Measurements from ENCODE around the gene ADK. TPM values are rescaled to one million over a fixed set of nuclear protein-coding genes. Genes with fewer than 3 reads are reported as not detected.
A peak's percentile ranks its signal among the peaks of the same experiment; 100 is the strongest.

Gene ADK
- total and polyA plus RNA-seq, 8 donors, result 44.8 to 68.6 (median 57.5) TPM

DNA sequence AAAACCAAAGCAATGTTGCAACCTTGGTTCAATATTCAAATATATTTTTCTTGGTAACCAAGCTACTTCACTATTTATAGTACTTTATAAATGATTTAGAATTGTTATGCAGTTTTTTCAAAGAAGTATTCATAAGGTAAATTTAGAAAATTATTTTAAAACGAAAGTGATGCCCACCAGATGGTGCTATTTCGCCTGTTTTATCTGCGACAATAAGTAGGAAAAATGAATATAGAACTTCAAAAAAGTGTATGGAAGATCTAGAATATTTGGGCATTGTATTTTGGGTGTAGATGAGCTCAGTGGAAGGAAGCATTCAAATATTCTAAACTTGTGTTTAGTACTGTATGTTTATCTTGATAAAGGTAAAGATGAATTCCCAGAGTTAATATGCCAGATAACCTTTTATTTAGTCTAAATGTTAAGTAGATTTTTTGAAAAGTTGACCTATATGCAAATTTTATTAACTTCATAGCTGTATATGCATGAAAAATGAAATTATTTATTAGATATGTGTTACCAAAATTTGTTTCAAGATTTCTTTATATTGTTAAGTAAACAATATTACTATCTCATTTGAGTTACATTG is 93.2 kb downstream of the ADK start:
- DNase-seq (peak in 2 of 4 donors; percentile 43 to 67), ATAC-seq (no peak)
- TF ChIP-seq CTCF (IDR thresholded peaks at IDR 0.05), result peak in 1 of 2 donors; percentile 28
- intact Hi-C loops (cut with DNase I), result no loop called here
- Histone ChIP-seq H3K4me1 (peaks cover 0 to 4% of the 10 kb centered on the region in 2 donors), H3K36me3 (peaks cover 0 to 10% of the 10 kb centered on the region in 2 donors), H3K9me3 (no peaks in the 10 kb centered on the region), H3K27ac (no peak overlapping the region), H3K27me3 (no peaks in the 10 kb centered on the region), H3K4me3 (no peak overlapping the region)

GRCh38 chr10:74244807-74245206 is 93.8 kb downstream of the ADK start:
- intact Hi-C loops (cut with DNase I), result no loop called here
- Histone ChIP-seq H3K27ac (no peak overlapping the region), H3K4me3 (no peak overlapping the region), H3K36me3 (peaks cover 0 to 10% of the 10 kb centered on the region in 2 donors), H3K4me1 (no peaks in the 10 kb centered on the region), H3K9me3 (no peaks in the 10 kb centered on the region), H3K27me3 (no peaks in the 10 kb centered on the region)
- ATAC-seq, result no peak
- DNase-seq, result no peak
- TF ChIP-seq CTCF (IDR thresholded peaks at IDR 0.05), result no peak

GRCh38 chr10:74246495-74246894 is 95.5 kb downstream of the ADK start:
- ATAC-seq (no peak), DNase-seq (no peak)
- H3K27ac ChIP-seq, result no peak overlapping the region
- no peaks in the 10 kb centered on the region for H3K27me3 ChIP-seq
- no peaks in the 10 kb centered on the region for H3K9me3 ChIP-seq
- H3K4me1 ChIP-seq, result no peaks in the 10 kb centered on the region
- no peak overlapping the region for H3K4me3 ChIP-seq
- intact Hi-C loops (cut with DNase I), result no loop called here
- TF ChIP-seq CTCF (IDR thresholded peaks at IDR 0.05), result no peak
- H3K36me3 ChIP-seq, result peaks cover 0 to 10% of the 10 kb centered on the region in 2 donors

- ATAC-seq, result no peak
- intact Hi-C loops (cut with DNase I), result no loop called here
- no peak for DNase-seq
Observed at GRCh38 chr10:74249865-74250264, 98.8 kb downstream of the ADK start.

GRCh38 chr10:74255214-74255613 is 104.2 kb downstream of the ADK start:
- ATAC-seq, result peak; percentile 60
- H3K4me3 ChIP-seq, result no peak overlapping the region
- intact Hi-C loops (cut with DNase I), result no loop called here
- peaks cover 5 to 13% of the 10 kb centered on the region in 2 donors for H3K4me1 ChIP-seq
- no peak for DNase-seq
- TF ChIP-seq CTCF (IDR thresholded peaks at IDR 0.05), result no peak
- no peaks in the 10 kb centered on the region for H3K27me3 ChIP-seq
- H3K9me3 ChIP-seq, result no peaks in the 10 kb centered on the region
- no peaks in the 10 kb centered on the region for H3K36me3 ChIP-seq
- H3K27ac ChIP-seq, result no peak overlapping the region

More at GRCh38 chr10:74249865-74250264, 98.8 kb downstream of the ADK start:
- H3K36me3 ChIP-seq, result no peaks in the 10 kb centered on the region
- H3K27ac ChIP-seq, result no peak overlapping the region
- H3K9me3 ChIP-seq, result no peaks in the 10 kb centered on the region
- no peak for TF ChIP-seq CTCF (IDR thresholded peaks at IDR 0.05)
- no peaks in the 10 kb centered on the region for H3K4me1 ChIP-seq
- no peaks in the 10 kb centered on the region for H3K27me3 ChIP-seq
- no peak overlapping the region for H3K4me3 ChIP-seq
